ENCODE data around the gene BLVRB.

DNA sequence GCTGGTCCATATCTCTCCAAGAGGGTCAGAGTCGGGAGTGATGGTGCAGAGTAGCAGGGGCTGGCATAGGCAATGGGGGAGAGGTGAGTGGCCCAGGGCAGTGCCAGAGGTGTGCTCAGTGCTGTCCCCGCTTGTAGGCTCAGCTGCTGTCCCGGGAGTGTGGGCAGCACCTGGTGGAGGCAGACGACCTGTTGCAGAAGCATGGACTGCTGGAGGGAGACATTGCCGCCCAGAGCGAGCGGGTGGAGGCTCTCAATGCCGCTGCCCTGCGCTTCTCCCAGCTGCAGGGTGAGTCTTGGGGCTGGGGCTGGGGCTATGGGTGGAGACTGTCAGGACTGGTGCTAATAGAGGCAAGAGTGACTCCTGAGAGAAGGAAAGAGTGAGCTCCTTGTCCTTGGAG, 40.6 kb upstream of the BLVRB start:
- TF ChIP-seq, protein P1, sequence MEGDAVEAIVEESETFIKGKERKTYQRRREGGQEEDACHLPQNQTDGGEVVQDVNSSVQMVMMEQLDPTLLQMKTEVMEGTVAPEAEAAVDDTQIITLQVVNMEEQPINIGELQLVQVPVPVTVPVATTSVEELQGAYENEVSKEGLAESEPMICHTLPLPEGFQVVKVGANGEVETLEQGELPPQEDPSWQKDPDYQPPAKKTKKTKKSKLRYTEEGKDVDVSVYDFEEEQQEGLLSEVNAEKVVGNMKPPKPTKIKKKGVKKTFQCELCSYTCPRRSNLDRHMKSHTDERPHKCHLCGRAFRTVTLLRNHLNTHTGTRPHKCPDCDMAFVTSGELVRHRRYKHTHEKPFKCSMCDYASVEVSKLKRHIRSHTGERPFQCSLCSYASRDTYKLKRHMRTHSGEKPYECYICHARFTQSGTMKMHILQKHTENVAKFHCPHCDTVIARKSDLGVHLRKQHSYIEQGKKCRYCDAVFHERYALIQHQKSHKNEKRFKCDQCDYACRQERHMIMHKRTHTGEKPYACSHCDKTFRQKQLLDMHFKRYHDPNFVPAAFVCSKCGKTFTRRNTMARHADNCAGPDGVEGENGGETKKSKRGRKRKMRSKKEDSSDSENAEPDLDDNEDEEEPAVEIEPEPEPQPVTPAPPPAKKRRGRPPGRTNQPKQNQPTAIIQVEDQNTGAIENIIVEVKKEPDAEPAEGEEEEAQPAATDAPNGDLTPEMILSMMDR (IDR thresholded peaks at IDR 0.05; ENCODE audit: low read length) = no peak
- no peak for TF ChIP-seq EZH2 (optimal IDR thresholded peaks at IDR 0.05; ENCODE audit: low read depth, low read length)
